Hepatocyte (in vitro differentiated cells): Measurements from ENCODE around the gene NUDT22. TPM values are rescaled to one million over a fixed set of nuclear protein-coding genes. Genes with fewer than 3 reads are reported as not detected.

ENCODE experiments used
- DNase-seq: peaks from one replicate; pipeline ENCODE4 v3.0.0-alpha.2; 2016; ENCODE audit warnings: low spot score
- H2AFZ ChIP-seq: fragments of 200-600 bp; sonication (generic); 2 replicates; pipeline ENCODE4 v1.6.0; 2016; ENCODE audit warnings: antibody characterized with exemption, mild to moderate bottlenecking
- H3K27ac ChIP-seq: fragments of 200-600 bp; sonication (generic); 2 replicates; pipeline ENCODE4 v1.5.1; 2016; ENCODE audit warnings: mild to moderate bottlenecking
- H3K27me3 ChIP-seq: fragments of 200-600 bp; sonication (generic); 2 replicates; pipeline ENCODE4 v1.6.1; 2016
- H3K36me3 ChIP-seq: fragments of 200-600 bp; sonication (generic); replicated peaks from 2 replicates; pipeline ENCODE4 v1.5.1; 2016; ENCODE audit warnings: low read depth; ENCODE audit not compliant: insufficient read depth
- H3K4me1 ChIP-seq: fragments of 200-600 bp; sonication (generic); 2 replicates; pipeline ENCODE4 v1.5.1; 2016; ENCODE audit warnings: mild to moderate bottlenecking, moderate library complexity; ENCODE audit not compliant: insufficient read depth
- H3K4me2 ChIP-seq: fragments of 200-600 bp; sonication (generic); 2 replicates; pipeline ENCODE4 v1.6.0; 2016
- H3K4me3 ChIP-seq: fragments of 200-600 bp; sonication (generic); 2 replicates; pipeline ENCODE4 v1.5.1; 2016; ENCODE audit warnings: mild to moderate bottlenecking
- H3K79me2 ChIP-seq: fragments of 200-600 bp; sonication (generic); 2 replicates; pipeline ENCODE4 v1.6.0; 2017; ENCODE audit warnings: mild to moderate bottlenecking
- H3K9me2 ChIP-seq: fragments of 200-600 bp; sonication (generic); replicated peaks from 2 replicates; pipeline ENCODE4 v1.6.0; 2017; ENCODE audit warnings: mild to moderate bottlenecking; ENCODE audit not compliant: insufficient read depth
- H3K9me3 ChIP-seq: fragments of 200-600 bp; sonication (generic); 2 replicates; pipeline ENCODE4 v1.5.1; 2016; ENCODE audit warnings: low read depth, mild to moderate bottlenecking
- H4K20me1 ChIP-seq: fragments of 200-600 bp; sonication (generic); 2 replicates; pipeline ENCODE4 v1.6.0; 2016; ENCODE audit warnings: mild to moderate bottlenecking; ENCODE audit not compliant: insufficient read depth, poor library complexity, severe bottlenecking
- CTCF ChIP-seq: fragments of 200-600 bp; sonication (generic); IDR thresholded peaks from 2 replicates; pipeline ENCODE4 v1.5.1; 2016; ENCODE audit warnings: antibody characterized with exemption, mild to moderate bottlenecking; ENCODE audit not compliant: poor library complexity
- EZH2 ChIP-seq: fragments of 200-600 bp; sonication (generic); IDR thresholded peaks from 2 replicates; pipeline ENCODE4 v1.6.1; 2016; ENCODE audit warnings: antibody characterized with exemption, mild to moderate bottlenecking, borderline replicate concordance
- EZH2phosphoT487 ChIP-seq: fragments of 200-600 bp; sonication (generic); IDR thresholded peaks from one replicate; pipeline ENCODE4 v1.6.1; 2018; ENCODE audit warnings: antibody characterized with exemption, mild to moderate bottlenecking, low read depth, moderate library complexity; ENCODE audit not compliant: unreplicated experiment, severe bottlenecking
- WGBS: methylation state at CpG from one replicate; pipeline ENCODE4 v1.1.6; 2016; ENCODE audit warnings: low lambda C conversion rate; ENCODE audit errors: missing lambda C conversion rate; 5-methylcytosine and 5-hydroxymethylcytosine counted together
- polyA plus RNA-seq: library from polyadenylated mRNA; unstranded; fragments of >200 nt; fragmentation: Nextera tagmentation; extraction: Ambion mirVana; gene quantifications from 2 replicates; pipeline ENCODE4 v1.2.1, GENCODE V29; 2016
- total RNA-seq: library from RNA; depleted of rRNA; stranded (reverse); fragments of >200 nt; gene quantifications from 2 replicates; pipeline ENCODE4 v1.2.3, GENCODE V29; 2014

Gene NUDT22
- total and polyA plus RNA-seq, 2 experiments from 2014 or later = 49.5 to 66.6 TPM

GRCh38 chr11:64258946-64259532 is 33.0 kb downstream of the NUDT22 start:
- H3K9me3 ChIP-seq = no peaks in the 10 kb centered on the region
- no peak for DNase-seq
- no peaks in the 10 kb centered on the region for H3K79me2 ChIP-seq
- no peaks in the 10 kb centered on the region for H3K27me3 ChIP-seq
- H4K20me1 ChIP-seq = no peaks in the 10 kb centered on the region
- no peaks in the 10 kb centered on the region for H3K9me2 ChIP-seq
- no peak for TF ChIP-seq EZH2phosphoT487
- no peak for TF ChIP-seq CTCF
- no peak for TF ChIP-seq EZH2
- no peak overlapping the region for H3K4me3 ChIP-seq
- 98% methylated on average over 25 of the region's 32 CpGs for whole genome bisulfite sequencing
- H2AFZ ChIP-seq = no peak overlapping the region
- no peak overlapping the region for H3K27ac ChIP-seq
- no peaks in the 10 kb centered on the region for H3K4me1 ChIP-seq
- H3K4me2 ChIP-seq = no peak overlapping the region
- no peaks in the 10 kb centered on the region for H3K36me3 ChIP-seq

GRCh38 chr11:64259533-64260067 is 33.5 kb downstream of the NUDT22 start:
- Histone ChIP-seq H3K9me2 (no peaks in the 10 kb centered on the region), H4K20me1 (no peaks in the 10 kb centered on the region), H3K4me2 (no peak overlapping the region), H3K36me3 (no peaks in the 10 kb centered on the region), H3K4me3 (no peak overlapping the region), H3K4me1 (no peaks in the 10 kb centered on the region), H2AFZ (no peak overlapping the region), H3K27ac (no peak overlapping the region), H3K9me3 (no peaks in the 10 kb centered on the region), H3K27me3 (no peaks in the 10 kb centered on the region), H3K79me2 (no peaks in the 10 kb centered on the region)
- WGBS = 95% methylated on average over 4 of the region's 4 CpGs
- TF ChIP-seq EZH2 = no peak
- TF ChIP-seq EZH2phosphoT487 = no peak
- no peak for TF ChIP-seq CTCF
- DNase-seq = no peak

- Histone ChIP-seq H3K4me3 (no peak overlapping the region), H3K9me2 (no peaks in the 10 kb centered on the region), H3K36me3 (no peaks in the 10 kb centered on the region), H3K9me3 (no peaks in the 10 kb centered on the region), H3K4me2 (no peak overlapping the region), H3K27ac (no peak overlapping the region), H3K4me1 (no peaks in the 10 kb centered on the region), H3K79me2 (no peaks in the 10 kb centered on the region), H4K20me1 (no peaks in the 10 kb centered on the region), H2AFZ (no peak overlapping the region), H3K27me3 (no peaks in the 10 kb centered on the region)
- TF ChIP-seq CTCF (no peak), EZH2phosphoT487 (no peak)
- no peak for DNase-seq
- WGBS = 98% methylated on average over 6 of the region's 6 CpGs
Observed at GRCh38 chr11:64260147-64260708, 34.2 kb downstream of the NUDT22 start.
